Activated effector memory CD4-positive, alpha-beta T cell treated with anti-CD3 and anti-CD28 coated beads, Interleukin-2, amount 50 U/mL, for 16 hours (primary cell): ENCODE measurements around the gene COL18A1.
"Not testable (repeated sequence)": the region's sequence is repeated elsewhere in the genome, so short reads cannot be mapped to it uniquely, and the experiment has no call there.

Source experiments
- DNase-seq: peaks from one replicate; pipeline ENCODE4 v3.0.0-alpha.2; 2020

The COL18A1 gene

GRCh38 chr21:45429221-45430175 lies 24.5 kb downstream of the COL18A1 start:
- no peak for DNase-seq

GRCh38 chr21:45430521-45431501 lies 25.8 kb downstream of the COL18A1 start:
- DNase-seq = no peak

GRCh38 chr21:45431781-45432572 lies 27.0 kb downstream of the COL18A1 start:
- DNase-seq = no peak

GRCh38 chr21:45432575-45433255 lies 27.8 kb downstream of the COL18A1 start:
- DNase-seq = no peak

- no peak for DNase-seq
These were observed 28.3 kb downstream of the COL18A1 start for GRCh38 chr21:45433301-45433700.

GRCh38 chr21:45433911-45434644 lies 29.1 kb downstream of the COL18A1 start:
- DNase-seq = no peak

- no peak for DNase-seq
These were observed 29.8 kb downstream of the COL18A1 start for GRCh38 chr21:45434645-45435217.

GRCh38 chr21:45435405-45435981 lies 30.5 kb downstream of the COL18A1 start:
- DNase-seq = no peak

GRCh38 chr21:45436351-45437065 lies 31.5 kb downstream of the COL18A1 start:
- DNase-seq = no peak

GRCh38 chr21:45437844-45438243 lies 32.9 kb downstream of the COL18A1 start:
- DNase-seq = not testable (repeated sequence)

GRCh38 chr21:45438391-45439145 lies 33.6 kb downstream of the COL18A1 start:
- no peak for DNase-seq

- DNase-seq = peak; percentile 94
These were observed 34.4 kb downstream of the COL18A1 start for GRCh38 chr21:45439161-45439872.

- DNase-seq = no peak
These were observed 35.0 kb downstream of the COL18A1 start for GRCh38 chr21:45439901-45440461.

GRCh38 chr21:45440736-45441350 lies 35.9 kb downstream of the COL18A1 start:
- DNase-seq = no peak

GRCh38 chr21:45441431-45442255 lies 36.7 kb downstream of the COL18A1 start:
- DNase-seq = no peak

GRCh38 chr21:45442276-45442675 lies 37.3 kb downstream of the COL18A1 start:
- DNase-seq = no peak
